CD4-positive, alpha-beta T cell treated with Interleukin-12 subunit alpha and Interleukin-12 subunit beta, for 1 hour (primary cell): ENCODE data around the gene FSTL3.
"Not testable (repeated sequence)": the region's sequence is repeated elsewhere in the genome, so short reads cannot be mapped to it uniquely, and the experiment has no call there.

Experiments used
- DNase-seq: peaks from one replicate; pipeline ENCODE4 v3.0.0-alpha.2; 2020

Gene FSTL3

DNA sequence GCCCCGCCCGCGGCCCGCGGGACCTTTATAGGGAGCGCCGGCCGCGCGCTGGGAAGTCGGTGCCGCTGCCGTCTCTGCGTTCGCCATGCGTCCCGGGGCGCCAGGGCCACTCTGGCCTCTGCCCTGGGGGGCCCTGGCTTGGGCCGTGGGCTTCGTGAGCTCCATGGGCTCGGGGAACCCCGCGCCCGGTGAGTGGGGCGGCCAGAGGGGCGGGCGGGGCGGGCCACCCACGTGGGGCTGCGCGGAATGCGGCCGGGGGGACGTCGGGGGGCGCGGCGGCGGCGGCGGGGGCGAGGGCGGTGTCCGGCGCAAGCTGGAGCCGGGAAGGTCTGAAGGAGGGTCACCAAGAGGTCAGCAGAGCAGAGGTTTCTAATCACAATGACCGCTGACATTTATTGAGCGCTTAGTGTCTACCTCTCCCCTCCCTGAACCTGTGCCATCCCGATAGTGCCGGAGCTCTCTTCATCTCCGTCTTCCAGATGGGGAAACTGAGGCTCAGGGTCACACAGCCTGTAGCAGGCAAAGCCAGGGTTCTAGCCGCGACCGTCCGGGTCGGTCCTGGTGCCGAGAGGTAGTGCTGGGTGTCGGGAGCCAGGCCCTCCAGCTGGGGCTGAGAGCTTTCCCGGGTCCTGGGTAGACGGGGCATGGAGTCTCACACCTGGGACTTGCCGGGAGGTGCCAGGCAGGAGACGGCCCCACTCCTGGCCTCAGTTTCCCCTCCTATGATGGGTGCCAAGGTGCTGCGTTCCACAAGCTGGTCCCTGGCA is at the start of gene FSTL3:
TSS of gene FSTL3 (plus strand) at position 54 of the 767 bp plus-strand sequence. CDS start at position 86, 32 bp downstream.
- DNase-seq = no peak

DNA sequence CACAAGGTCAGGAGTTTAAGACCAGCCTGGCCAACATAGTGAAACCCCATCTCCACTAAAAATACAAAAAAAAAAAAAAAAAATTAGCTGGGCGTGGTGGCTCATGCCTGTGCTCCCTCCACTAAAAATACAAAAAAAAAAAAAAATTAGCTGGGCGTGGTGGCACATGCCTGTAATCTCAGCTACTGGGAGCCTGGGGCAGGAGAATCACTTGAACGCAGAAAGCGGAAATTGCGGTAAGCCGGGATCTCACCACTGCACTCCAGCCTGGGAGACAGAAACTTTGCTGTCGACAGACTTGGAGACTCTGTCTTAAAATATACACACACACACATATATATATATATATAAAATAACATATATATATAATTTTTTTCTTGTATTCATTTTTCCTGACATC is 49.6 kb upstream of the FSTL3 start:
- not testable (repeated sequence) for DNase-seq

DNA sequence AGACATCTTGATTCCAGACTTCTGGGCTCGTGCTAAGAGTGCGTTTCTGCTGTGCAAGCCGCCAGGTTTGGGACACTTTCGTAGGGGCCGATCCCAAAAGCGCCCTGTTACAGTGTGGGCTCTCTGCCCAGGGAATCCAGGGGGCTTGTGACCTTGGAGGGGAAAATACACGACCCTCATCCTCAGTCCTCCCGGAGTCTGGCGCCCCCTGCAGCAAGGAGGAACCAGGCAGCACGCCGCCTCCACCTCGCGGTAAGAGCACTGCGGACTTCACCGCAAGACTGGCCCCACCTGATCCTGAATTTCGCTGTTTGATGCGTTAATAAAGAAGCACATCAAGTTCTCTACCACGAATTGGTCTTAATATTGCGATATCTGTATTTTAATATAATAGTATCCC is 48.0 kb upstream of the FSTL3 start:
- no peak for DNase-seq

DNA sequence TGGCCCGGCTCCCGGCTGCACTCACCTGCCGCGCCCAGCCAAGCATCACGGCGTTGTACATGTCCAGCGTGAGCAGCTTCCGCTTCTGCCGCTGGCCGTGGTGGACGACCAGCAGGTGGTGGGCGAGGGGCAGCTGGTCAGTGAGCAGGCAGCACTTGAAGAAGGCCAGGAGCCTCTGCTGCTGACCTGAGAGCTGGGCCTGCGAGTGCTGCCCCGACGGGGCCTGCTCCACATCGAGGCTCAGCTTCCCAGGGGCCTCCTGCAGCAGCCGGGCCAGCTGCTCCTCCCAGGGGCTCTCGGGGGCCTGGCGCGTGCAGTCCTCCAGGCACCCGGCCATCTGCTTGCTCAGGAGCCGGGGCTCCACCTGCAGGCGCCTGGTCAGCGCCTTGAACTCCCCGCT is 46.7 kb upstream of the FSTL3 start:
- not testable (repeated sequence) for DNase-seq

DNA sequence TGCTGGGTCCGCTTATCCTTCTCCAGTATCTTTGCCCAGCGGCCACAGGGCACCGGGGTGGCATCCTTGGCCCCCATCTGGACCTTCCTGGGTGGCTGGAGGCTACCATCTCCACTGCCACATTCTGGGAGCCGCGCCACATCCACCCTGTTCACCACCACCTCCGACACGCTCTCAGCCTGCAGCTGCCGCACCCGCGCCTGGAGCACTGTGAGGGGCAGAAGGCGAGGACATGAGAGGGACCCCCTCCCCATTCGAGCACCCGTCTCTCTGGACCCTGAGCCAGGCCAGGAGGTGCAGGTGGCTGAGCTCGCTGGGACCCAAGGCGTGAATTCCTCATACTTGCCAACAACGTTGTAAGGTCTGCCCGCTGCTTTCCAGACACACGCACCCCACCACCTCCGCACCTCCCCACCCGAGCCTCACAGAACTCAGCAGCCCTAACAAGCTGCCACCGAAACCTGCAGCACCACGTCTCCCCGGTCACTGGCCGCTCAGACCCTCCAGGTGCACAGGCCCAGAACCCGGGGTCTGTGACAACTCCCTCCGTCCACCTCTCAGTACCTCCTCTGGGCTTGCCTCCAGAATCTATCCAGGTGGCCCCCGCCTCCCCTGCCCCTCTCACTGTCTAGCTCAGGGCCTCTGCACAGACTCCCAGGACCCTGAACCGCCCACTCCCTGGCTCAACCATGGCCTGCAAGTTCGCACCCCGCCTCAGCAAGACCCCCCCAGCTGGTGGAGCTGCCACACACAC is 46.1 kb upstream of the FSTL3 start:
- DNase-seq = no peak

DNA sequence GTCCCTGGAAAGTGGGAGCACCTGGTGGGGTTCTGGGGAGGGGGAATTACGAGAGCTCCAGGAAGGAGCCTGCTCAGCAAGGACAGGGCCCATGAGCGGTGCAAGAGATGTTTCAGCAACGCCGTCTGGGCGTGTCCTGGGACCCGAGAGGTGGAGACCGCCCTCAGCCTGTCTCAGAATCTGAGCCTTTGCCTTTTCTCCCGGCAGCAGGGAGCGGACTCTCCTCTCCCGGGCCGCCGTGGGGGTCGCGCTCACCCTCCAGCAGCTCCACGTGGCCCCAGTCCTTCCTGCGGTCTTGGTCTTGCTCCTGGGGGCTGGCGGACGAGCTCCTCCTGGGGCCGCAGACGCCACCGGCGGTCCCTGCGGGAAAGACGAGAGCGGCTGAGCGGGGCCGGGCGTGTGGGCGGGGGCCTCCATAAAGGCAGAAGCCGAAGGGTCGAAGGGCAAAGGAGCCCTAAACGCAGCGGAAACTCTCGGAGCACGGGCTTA is 43.6 kb upstream of the FSTL3 start:
- DNase-seq = no peak

DNA sequence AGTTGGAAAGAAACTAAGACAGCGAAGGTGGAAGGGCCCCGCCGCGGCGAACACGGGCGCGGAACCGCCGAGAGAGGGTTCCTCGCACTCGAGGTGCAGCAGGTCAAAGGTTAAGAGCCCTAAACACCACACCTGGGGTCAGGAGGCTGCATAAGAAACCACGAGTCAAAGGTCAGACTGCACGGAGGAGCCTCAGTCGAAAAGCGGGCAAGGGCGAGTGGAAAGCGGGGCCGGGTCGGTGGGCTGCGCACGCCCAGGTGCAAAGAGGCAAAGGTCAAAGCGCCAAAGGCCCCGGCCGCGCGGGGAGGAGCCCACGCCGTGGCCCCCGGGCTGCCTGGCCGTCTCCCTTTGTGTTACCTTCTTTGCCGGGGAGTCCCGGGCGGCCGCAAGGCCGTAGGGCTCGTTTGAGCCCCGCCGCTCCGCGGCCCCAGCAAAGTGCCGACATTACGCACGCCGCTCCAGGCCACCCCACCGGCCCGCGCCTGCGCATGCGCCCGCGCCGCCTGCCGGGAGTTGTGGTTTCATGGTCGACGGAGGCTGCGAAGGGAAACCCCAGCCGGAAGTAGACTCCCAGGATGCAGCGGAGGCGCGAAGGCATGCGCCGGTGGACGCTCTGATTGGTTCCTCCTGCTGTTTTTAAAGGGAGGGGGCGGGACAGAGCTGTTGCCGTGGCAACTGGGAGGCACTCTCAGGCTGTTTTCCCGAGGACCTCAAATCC is 43.0 kb upstream of the FSTL3 start, which contains the start of gene POLRMT:
TSS of gene POLRMT (minus strand) at position 470 of the 718 bp plus-strand sequence. CDS start at position 445, 25 bp downstream.
- DNase-seq = peak; percentile 98

DNA sequence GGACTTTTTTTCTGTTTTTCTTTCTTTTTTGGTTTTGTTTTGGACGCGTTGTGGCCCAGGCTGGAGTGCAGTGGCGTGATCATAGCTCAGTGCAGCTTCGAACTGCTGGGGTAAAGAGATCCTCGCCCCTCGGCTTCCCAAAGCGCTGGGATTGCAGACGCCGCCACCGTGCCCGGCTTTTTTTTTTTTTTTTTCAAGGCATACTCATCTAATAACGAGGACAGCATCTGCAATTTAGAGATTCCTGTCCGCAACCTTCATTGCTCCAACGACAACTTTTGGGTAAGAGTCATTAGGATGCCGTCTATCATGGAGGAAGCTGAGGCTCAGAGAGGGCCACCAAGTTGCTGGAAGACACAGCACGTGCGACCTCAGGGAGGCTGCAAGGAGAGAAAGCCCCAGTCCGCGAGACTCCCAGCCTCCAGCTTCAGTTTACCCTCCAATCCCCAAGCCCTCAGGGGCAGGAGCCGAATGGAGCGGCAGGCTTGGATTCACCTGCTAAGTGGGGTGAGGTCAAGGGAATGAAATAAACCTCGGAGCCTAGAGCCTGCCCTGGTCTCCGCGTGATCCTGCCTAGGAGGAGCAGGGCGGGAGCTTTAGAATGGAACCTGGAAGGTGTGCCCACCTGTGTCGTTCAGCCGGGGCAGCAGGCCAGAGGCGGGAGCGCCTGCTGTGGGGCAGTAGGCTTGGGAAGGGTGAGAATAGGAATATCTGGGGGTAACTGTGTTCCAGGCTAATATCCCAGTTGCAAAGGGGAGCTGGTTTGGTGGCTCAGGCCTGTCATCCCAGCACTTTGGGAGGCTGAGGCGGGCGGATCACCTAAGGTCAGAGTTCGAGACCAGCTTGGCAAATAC is 42.2 kb upstream of the FSTL3 start:
- DNase-seq = no peak

DNA sequence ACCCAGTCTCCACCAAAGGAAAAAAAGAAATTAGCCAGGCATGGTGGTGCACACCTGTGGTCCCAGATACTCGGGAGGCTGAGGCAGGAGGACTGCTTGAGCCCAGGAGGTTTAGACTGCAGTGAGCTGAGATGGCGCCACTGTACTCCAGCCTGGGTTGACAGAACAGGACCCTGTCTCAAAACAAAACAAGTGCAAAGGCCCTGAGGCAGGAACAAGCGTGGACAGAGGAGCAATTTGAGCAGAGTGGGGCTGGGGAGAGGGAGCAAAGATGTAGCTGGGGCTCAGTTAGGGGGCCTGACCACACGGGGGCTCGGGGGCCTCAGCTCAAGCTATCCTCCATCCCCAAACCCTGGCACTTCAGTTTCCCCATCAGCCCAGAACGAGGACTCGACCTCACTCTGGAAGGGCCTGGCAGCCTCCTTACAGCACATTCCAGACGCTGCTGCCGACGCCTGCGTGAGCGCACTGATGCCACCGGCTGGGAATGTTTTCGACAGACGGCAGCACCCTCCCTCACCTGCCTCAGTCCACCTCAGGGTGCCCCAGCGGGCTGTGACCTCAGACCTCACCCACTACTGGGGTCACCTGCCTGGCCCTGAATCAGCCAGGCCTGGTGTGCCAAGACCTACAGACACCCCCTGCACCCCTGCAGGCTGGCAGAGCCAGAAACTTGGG is 41.1 kb upstream of the FSTL3 start:
- DNase-seq = no peak

DNA sequence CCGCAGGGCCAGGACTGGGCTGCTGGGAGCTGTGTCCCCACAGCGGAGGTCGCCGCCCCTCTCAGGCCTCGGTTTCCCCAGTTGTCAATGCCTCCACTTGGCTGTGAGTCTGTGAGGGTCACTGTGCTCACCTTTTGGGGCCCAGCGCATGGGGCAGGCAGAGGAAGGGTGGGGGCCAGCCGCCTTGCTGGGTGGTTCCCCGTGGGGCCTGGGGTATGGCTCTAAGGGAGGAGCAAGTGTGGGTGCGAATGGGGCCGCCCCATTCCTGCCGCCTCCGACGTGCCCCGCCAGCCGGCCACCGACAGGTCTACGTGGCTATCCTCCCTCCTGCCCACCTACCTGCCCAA is 37.3 kb upstream of the FSTL3 start:
- DNase-seq = no peak

DNA sequence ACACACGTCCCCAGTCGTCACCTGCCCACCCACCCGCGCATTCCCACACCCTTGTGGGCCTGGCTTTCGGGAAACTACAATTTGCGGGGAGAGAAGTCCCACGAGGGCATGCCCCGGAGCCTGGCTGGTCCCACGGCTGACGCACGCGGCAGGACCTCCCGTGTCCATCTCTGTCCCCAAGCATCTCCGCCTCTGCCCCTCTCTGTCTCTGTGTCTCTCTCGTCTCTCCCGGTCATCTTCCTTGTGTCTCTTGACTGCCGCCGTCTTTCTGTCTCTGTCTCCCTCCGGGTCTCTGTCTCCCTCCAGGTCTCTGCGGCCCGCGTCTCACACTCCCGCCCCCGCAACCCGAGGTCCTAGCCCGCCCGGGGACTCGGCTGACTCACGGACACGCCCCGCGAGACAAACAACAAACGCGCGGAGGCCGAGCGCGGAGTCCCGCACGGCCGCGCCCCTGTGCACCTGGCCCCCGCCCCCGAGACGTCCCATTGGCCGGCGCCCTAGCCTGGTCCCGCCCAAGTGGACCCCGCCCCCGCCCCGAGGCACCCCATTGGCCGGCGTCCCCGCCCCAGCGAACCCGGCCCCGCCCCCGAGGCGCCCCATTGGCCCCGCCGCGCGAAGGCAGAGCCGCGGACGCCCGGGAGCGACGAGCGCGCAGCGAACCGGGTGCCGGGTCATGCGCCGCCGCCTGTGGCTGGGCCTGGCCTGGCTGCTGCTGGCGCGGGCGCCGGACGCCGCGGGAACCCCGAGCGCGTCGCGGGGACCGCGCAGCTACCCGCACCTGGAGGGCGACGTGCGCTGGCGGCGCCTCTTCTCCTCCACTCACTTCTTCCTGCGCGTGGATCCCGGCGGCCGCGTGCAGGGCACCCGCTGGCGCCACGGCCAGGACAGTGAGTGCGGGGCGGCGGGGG is 36.7 kb upstream of the FSTL3 start, which contains the start of gene FGF22:
TSS of gene FGF22 (plus strand) at position 627 of the 908 bp plus-strand sequence. CDS start at position 674, 47 bp downstream.
- peak; percentile 96 for DNase-seq

DNA sequence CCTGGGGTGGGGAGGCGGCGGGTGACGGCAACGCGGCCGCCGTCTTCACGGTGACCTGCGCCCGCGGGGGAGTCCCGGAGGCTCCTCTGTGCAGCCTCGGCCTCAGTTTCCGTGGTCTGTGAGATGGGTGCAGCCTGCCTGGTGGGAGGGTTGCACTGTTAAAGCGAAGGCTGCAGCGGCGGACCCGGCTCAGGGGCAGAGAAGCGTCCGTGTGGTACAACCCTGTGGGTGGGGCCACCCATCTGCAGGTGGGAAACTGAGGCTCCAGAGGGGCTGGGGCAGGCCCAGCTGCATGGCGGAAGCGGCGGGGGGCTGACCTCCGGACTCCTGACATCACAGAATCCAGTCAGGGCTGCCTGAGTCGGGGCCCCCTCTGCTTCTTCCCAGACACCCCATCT is 36.0 kb upstream of the FSTL3 start:
- DNase-seq = no peak

DNA sequence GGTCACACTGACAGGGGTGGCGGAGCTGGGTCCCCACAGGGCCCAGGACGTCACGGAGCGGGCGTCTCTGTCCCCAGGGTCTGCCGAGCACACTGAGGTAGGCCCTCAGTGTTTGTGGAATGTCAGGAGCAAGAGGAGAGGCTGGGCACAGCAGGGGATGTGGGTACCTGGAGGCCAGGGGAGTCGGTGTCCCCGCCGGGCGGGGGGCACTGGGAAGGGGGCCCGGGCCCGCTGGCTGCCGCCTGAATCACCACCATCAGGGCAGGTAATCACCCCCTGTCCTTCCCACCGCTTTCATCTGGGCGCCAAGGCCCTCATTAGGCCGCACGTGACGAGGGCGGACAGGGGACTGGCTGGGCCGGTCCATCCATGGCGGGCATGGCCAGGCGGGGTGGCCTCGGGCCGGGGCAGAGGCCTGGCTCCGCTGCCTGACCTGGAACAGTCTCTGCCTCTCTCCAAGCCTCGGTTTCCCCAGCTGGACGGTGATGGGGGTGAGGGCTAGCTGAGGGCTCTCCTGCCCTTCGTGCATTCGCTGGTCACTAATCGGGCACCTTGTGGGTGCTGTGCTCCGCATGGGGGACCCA is 35.5 kb upstream of the FSTL3 start:
- no peak for DNase-seq

DNA sequence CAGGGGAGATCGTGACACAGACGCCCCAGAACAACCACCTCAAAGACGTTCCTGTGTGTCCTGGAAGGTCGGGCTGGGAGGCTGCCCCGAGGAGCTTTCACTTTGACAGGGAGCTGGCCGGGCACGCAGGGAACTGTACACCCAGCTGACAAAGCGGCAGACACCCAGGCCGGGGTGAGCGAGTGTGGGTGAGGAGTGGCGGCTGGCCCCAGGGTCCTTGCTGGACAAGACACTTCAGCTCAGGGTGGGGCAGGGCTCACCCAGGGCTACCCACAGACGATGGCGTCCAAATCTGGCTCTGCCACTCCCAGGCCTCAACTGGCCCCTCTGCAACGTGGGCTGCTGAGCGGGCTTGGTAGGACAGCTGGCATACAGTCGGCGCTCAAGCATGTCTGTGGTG is 34.5 kb upstream of the FSTL3 start:
- no peak for DNase-seq

DNA sequence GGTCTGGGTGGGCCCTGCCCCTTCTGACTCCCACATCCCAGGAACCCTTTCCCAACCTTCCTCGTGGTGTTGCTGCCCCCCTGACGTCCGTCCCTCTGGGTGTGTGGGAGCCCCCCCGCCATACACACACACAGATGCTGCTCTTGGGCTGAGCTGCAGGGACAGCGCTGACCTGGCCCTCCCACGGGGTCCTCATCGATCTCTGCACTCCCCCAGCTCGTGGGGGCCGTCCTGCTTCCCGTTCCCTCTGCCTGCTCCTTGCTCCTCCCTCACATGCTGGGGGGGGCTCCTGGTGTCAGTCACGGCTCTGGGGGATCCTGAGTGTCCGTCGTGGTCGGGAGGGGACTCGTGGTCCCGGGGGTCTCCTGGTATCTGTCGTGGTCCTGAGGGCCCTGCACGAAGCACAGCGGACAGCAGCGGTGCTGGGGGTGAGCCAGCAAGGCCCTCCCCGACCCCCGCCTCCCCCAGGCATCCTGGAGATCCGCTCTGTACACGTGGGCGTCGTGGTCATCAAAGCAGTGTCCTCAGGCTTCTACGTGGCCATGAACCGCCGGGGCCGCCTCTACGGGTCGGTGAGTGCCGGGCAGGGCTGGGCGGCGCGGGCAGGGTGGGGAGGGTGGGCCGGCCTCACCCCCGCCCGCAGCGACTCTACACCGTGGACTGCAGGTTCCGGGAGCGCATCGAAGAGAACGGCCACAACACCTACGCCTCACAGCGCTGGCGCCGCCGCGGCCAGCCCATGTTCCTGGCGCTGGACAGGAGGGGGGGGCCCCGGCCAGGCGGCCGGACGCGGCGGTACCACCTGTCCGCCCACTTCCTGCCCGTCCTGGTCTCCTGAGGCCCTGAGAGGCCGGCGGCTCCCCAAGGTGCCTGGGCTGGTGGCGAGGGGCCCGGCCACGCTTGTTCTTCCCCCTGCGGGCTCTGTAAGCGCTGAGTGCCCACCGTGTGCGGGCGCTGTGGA is 33.1 kb upstream of the FSTL3 start:
- DNase-seq = no peak

DNA sequence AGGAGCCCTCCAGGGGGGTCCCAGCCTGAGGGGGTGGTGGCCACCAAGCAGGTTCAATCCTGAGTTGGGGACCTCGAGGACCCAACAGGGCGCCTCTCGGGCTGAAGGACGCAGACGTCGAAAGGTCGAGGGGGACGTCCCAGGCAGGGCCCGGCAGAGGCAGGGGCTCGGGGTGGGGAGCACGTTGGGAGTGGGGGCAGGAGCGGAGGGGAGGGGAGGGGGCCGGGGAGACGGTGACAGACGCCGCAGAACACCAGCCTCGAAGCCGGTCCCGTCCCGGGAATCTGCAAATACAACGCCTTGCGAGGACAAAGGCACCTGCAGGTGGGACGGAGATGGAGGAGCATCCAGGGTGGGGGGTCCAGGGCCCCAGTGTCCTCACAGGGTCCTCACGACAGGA is 32.5 kb upstream of the FSTL3 start:
- DNase-seq = no peak

DNA sequence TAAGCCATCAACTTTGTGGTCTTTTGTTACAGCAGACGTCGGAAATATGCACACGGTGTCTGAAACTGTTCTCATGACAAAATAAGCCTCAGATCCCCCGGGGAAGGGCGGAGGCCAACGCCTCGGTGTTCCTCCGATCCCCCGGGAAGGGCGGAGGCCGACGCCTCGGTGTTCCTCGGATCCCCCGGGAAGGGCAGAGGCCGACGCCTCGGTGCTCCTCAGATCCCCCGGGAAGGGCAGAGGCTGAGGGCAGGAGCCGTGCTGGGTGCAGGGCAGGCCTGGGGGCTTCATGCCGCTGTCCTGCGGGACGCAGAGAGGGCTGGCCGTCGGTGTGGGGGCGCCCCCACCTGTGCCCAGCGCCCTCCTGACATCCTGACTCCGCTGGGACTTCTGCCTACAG is 31.8 kb upstream of the FSTL3 start:
- DNase-seq = no peak

DNA sequence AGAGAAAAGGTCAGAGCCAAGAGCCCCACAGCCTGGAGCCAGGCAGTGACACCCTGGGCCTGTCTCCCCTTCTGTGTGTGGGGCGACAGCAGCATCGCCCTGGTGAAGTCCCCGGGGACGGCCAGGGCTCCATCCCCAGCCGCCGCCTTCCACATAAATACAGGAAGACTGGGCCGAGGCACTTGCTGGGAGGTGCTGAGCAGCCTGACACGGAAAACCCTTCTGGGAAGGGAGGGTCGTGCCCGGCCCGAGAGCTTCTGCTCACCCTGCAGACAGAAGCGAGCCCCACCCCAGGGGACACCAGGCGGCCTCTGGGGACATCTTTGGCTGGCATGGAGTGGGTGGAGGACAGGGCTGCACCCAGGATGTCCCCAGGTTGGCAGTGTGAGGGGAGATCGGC is 31.4 kb upstream of the FSTL3 start:
- DNase-seq = no peak
